WTC11 (cell line): ENCODE results near the gene TMEM115. TPM values are rescaled to one million over a fixed set of nuclear protein-coding genes. Genes with fewer than 3 reads are reported as not detected.

Experiments used
- ATF1 ChIP-seq: sonication (generic); formaldehyde crosslinking; IDR thresholded peaks from 2 replicates; pipeline ENCODE4 v1.8.1; 2023; ENCODE audit warnings: mild to moderate bottlenecking, moderate library complexity, missing genetic modification reagents
- EMX1 ChIP-seq: fragments of 250-450 bp; sonication (Bioruptor Pico); IDR thresholded peaks from 2 replicates; pipeline ENCODE4 v1.8.0; 2021; ENCODE audit warnings: mild to moderate bottlenecking
- FOXJ3 ChIP-seq: sonication (generic); formaldehyde crosslinking; IDR thresholded peaks from 2 replicates; pipeline ENCODE4 v1.9.0; 2021; ENCODE audit warnings: missing genetic modification reagents, mild to moderate bottlenecking, borderline replicate concordance
- NR2C2 ChIP-seq: sonication (generic); formaldehyde crosslinking; IDR thresholded peaks from 2 replicates; pipeline ENCODE4 v1.8.0; 2022; ENCODE audit warnings: mild to moderate bottlenecking, missing genetic modification reagents
- SMAD3 ChIP-seq: sonication (generic); formaldehyde crosslinking; IDR thresholded peaks from 2 replicates; pipeline ENCODE4 v1.8.0; 2022; ENCODE audit warnings: missing genetic modification reagents, mild to moderate bottlenecking, borderline replicate concordance
- ZNF671 ChIP-seq: fragments of 250-450 bp; sonication (Bioruptor Pico); IDR thresholded peaks from 2 replicates; pipeline ENCODE4 v1.8.0; 2021; ENCODE audit warnings: mild to moderate bottlenecking
- total RNA-seq: library from RNA; stranded (reverse); gene quantifications from 3 replicates; pipeline ENCODE4 v1.2.3, GENCODE V29; 2021
- TF ChIP-seq, protein P1 (sequence below): fragments of 250-450 bp; sonication (Bioruptor Pico); IDR thresholded peaks from 2 replicates; pipeline ENCODE4 v1.9.0; 2021; ENCODE audit warnings: mild to moderate bottlenecking
- TF ChIP-seq, protein P2 (sequence below): fragments of 250-450 bp; sonication (Bioruptor Pico); IDR thresholded peaks from 2 replicates; pipeline ENCODE4 v2.1.2; 2022; ENCODE audit warnings: mild to moderate bottlenecking, moderate library complexity
- TF ChIP-seq, protein P3 (sequence below): sonication (generic); formaldehyde crosslinking; IDR thresholded peaks from 2 replicates; pipeline ENCODE4 v1.8.1; 2023; ENCODE audit warnings: mild to moderate bottlenecking, moderate library complexity, missing genetic modification reagents
- TF ChIP-seq, protein P4 (sequence below): sonication (generic); formaldehyde crosslinking; IDR thresholded peaks from 2 replicates; pipeline ENCODE4 v1.8.1; 2022; ENCODE audit warnings: low read depth, missing genetic modification reagents, borderline replicate concordance
- TF ChIP-seq, protein P5 (sequence below): sonication (generic); formaldehyde crosslinking; IDR thresholded peaks from 2 replicates; pipeline ENCODE4 v1.8.1; 2023; ENCODE audit warnings: mild to moderate bottlenecking, missing genetic modification reagents
- TF ChIP-seq, protein P6 (sequence below): sonication (generic); formaldehyde crosslinking; IDR thresholded peaks from 2 replicates; pipeline ENCODE4 v1.8.1; 2022; ENCODE audit warnings: mild to moderate bottlenecking, moderate library complexity, missing genetic modification reagents
- TF ChIP-seq, protein P7 (sequence below): sonication (generic); formaldehyde crosslinking; conservative IDR thresholded peaks from 2 replicates; pipeline ENCODE4 v1.8.1; 2023; ENCODE audit warnings: mild to moderate bottlenecking, low read depth, missing genetic modification reagents, moderate library complexity
- TF ChIP-seq, protein P8 (sequence below): fragments of 200-600 bp; IDR thresholded peaks from 2 replicates; pipeline ENCODE4 v1.8.0; 2022; ENCODE audit warnings: antibody characterized with exemption
- TF ChIP-seq, protein P9 (sequence below): fragments of 250-450 bp; sonication (Bioruptor Pico); conservative IDR thresholded peaks from 2 replicates; pipeline ENCODE4 v1.9.0; 2021; ENCODE audit warnings: mild to moderate bottlenecking
- TF ChIP-seq, protein P10 (sequence below): sonication (generic); formaldehyde crosslinking; IDR thresholded peaks from 2 replicates; pipeline ENCODE4 v1.8.1; 2022; ENCODE audit warnings: low read depth, mild to moderate bottlenecking, moderate library complexity, missing genetic modification reagents, borderline replicate concordance

TMEM115 gene
- total RNA-seq, 1 experiment from 2014 or later = 30.0 TPM

DNA sequence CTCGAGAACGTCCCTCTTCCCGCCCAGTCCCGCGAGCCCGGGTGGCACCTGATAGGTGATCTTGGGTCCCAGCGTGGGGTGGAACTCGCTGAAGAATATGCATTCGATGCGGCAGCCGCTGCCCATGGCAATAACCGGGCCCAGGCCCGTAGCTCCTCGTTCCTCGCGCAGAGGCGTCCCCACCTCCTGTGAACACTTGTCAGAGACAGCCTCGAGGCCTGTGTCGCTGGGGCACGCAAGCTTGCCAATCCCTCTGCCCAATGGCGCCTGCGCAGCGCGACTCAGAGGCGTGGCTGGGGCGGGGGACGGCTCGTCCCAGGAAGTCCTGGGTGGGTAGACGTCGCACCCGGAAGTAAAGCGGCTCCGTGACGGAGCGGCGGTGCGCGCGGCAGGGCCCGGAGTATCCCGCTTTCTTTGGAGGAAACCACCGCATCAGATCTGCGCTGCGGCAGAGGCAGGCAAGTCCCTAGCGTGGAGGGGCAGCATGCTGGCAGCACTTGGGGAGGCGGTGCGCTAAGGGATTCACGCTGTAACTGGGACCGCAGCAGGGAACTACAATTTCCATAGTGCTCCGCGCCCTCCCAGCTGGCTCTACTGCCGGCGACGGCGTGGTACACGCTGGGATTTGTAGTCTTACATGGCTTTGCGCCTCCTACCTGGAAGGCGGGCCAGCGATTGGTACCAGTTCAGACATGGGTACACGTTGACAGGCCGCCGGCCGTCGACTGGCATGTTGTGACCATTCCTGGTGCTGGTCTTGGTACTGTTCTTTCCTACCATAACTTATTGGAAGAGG is 8.6 kb downstream of the TMEM115 start, which contains the start of the genes CYB561D2 and NPRL2 (continued):
- TF ChIP-seq, protein P1, sequence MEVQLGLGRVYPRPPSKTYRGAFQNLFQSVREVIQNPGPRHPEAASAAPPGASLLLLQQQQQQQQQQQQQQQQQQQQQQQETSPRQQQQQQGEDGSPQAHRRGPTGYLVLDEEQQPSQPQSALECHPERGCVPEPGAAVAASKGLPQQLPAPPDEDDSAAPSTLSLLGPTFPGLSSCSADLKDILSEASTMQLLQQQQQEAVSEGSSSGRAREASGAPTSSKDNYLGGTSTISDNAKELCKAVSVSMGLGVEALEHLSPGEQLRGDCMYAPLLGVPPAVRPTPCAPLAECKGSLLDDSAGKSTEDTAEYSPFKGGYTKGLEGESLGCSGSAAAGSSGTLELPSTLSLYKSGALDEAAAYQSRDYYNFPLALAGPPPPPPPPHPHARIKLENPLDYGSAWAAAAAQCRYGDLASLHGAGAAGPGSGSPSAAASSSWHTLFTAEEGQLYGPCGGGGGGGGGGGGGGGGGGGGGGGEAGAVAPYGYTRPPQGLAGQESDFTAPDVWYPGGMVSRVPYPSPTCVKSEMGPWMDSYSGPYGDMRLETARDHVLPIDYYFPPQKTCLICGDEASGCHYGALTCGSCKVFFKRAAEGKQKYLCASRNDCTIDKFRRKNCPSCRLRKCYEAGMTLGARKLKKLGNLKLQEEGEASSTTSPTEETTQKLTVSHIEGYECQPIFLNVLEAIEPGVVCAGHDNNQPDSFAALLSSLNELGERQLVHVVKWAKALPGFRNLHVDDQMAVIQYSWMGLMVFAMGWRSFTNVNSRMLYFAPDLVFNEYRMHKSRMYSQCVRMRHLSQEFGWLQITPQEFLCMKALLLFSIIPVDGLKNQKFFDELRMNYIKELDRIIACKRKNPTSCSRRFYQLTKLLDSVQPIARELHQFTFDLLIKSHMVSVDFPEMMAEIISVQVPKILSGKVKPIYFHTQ (CRISPR knock-in tag) = no peak
- TF ChIP-seq, protein P2, sequence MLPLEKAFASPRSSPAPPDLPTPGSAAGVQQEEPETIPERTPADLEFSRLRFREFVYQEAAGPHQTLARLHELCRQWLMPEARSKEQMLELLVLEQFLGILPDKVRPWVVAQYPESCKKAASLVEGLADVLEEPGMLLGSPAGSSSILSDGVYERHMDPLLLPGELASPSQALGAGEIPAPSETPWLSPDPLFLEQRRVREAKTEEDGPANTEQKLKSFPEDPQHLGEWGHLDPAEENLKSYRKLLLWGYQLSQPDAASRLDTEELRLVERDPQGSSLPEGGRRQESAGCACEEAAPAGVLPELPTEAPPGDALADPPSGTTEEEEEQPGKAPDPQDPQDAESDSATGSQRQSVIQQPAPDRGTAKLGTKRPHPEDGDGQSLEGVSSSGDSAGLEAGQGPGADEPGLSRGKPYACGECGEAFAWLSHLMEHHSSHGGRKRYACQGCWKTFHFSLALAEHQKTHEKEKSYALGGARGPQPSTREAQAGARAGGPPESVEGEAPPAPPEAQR (CRISPR knock-in tag) = no peak
- no peak; the same call in 1 of the 2 replicates for TF ChIP-seq ATF1 (CRISPR knock-in tag)
- TF ChIP-seq, protein P3, sequence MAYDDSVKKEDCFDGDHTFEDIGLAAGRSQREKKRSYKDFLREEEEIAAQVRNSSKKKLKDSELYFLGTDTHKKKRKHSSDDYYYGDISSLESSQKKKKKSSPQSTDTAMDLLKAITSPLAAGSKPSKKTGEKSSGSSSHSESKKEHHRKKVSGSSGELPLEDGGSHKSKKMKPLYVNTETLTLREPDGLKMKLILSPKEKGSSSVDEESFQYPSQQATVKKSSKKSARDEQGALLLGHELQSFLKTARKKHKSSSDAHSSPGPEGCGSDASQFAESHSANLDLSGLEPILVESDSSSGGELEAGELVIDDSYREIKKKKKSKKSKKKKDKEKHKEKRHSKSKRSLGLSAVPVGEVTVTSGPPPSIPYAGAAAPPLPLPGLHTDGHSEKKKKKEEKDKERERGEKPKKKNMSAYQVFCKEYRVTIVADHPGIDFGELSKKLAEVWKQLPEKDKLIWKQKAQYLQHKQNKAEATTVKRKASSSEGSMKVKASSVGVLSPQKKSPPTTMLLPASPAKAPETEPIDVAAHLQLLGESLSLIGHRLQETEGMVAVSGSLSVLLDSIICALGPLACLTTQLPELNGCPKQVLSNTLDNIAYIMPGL (CRISPR knock-in tag) = no peak
- TF ChIP-seq NR2C2 (CRISPR knock-in tag) = peak; percentile 71; the same call in 1 of the 2 replicates
- TF ChIP-seq, protein P4, sequence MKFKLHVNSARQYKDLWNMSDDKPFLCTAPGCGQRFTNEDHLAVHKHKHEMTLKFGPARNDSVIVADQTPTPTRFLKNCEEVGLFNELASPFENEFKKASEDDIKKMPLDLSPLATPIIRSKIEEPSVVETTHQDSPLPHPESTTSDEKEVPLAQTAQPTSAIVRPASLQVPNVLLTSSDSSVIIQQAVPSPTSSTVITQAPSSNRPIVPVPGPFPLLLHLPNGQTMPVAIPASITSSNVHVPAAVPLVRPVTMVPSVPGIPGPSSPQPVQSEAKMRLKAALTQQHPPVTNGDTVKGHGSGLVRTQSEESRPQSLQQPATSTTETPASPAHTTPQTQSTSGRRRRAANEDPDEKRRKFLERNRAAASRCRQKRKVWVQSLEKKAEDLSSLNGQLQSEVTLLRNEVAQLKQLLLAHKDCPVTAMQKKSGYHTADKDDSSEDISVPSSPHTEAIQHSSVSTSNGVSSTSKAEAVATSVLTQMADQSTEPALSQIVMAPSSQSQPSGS (CRISPR knock-in tag) = no peak
- no peak for TF ChIP-seq ZNF671
- peak; percentile 73; the same call in 1 of the 2 replicates for TF ChIP-seq FOXJ3 (CRISPR knock-in tag)
- TF ChIP-seq, protein P5, sequence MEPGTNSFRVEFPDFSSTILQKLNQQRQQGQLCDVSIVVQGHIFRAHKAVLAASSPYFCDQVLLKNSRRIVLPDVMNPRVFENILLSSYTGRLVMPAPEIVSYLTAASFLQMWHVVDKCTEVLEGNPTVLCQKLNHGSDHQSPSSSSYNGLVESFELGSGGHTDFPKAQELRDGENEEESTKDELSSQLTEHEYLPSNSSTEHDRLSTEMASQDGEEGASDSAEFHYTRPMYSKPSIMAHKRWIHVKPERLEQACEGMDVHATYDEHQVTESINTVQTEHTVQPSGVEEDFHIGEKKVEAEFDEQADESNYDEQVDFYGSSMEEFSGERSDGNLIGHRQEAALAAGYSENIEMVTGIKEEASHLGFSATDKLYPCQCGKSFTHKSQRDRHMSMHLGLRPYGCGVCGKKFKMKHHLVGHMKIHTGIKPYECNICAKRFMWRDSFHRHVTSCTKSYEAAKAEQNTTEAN (CRISPR knock-in tag) = no peak
- TF ChIP-seq, protein P6, sequence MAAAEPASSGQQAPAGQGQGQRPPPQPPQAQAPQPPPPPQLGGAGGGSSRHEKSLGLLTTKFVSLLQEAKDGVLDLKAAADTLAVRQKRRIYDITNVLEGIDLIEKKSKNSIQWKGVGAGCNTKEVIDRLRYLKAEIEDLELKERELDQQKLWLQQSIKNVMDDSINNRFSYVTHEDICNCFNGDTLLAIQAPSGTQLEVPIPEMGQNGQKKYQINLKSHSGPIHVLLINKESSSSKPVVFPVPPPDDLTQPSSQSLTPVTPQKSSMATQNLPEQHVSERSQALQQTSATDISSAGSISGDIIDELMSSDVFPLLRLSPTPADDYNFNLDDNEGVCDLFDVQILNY (CRISPR knock-in tag) = no peak
- TF ChIP-seq, protein P7, sequence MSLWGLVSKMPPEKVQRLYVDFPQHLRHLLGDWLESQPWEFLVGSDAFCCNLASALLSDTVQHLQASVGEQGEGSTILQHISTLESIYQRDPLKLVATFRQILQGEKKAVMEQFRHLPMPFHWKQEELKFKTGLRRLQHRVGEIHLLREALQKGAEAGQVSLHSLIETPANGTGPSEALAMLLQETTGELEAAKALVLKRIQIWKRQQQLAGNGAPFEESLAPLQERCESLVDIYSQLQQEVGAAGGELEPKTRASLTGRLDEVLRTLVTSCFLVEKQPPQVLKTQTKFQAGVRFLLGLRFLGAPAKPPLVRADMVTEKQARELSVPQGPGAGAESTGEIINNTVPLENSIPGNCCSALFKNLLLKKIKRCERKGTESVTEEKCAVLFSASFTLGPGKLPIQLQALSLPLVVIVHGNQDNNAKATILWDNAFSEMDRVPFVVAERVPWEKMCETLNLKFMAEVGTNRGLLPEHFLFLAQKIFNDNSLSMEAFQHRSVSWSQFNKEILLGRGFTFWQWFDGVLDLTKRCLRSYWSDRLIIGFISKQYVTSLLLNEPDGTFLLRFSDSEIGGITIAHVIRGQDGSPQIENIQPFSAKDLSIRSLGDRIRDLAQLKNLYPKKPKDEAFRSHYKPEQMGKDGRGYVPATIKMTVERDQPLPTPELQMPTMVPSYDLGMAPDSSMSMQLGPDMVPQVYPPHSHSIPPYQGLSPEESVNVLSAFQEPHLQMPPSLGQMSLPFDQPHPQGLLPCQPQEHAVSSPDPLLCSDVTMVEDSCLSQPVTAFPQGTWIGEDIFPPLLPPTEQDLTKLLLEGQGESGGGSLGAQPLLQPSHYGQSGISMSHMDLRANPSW (CRISPR knock-in tag) = peak; percentile 48; the same call in 1 of the 2 replicates
- TF ChIP-seq, protein P8, sequence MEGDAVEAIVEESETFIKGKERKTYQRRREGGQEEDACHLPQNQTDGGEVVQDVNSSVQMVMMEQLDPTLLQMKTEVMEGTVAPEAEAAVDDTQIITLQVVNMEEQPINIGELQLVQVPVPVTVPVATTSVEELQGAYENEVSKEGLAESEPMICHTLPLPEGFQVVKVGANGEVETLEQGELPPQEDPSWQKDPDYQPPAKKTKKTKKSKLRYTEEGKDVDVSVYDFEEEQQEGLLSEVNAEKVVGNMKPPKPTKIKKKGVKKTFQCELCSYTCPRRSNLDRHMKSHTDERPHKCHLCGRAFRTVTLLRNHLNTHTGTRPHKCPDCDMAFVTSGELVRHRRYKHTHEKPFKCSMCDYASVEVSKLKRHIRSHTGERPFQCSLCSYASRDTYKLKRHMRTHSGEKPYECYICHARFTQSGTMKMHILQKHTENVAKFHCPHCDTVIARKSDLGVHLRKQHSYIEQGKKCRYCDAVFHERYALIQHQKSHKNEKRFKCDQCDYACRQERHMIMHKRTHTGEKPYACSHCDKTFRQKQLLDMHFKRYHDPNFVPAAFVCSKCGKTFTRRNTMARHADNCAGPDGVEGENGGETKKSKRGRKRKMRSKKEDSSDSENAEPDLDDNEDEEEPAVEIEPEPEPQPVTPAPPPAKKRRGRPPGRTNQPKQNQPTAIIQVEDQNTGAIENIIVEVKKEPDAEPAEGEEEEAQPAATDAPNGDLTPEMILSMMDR = no peak
- TF ChIP-seq SMAD3 (CRISPR knock-in tag) = peak; percentile 87; the same call in 1 of the 2 replicates
- TF ChIP-seq, protein P9, sequence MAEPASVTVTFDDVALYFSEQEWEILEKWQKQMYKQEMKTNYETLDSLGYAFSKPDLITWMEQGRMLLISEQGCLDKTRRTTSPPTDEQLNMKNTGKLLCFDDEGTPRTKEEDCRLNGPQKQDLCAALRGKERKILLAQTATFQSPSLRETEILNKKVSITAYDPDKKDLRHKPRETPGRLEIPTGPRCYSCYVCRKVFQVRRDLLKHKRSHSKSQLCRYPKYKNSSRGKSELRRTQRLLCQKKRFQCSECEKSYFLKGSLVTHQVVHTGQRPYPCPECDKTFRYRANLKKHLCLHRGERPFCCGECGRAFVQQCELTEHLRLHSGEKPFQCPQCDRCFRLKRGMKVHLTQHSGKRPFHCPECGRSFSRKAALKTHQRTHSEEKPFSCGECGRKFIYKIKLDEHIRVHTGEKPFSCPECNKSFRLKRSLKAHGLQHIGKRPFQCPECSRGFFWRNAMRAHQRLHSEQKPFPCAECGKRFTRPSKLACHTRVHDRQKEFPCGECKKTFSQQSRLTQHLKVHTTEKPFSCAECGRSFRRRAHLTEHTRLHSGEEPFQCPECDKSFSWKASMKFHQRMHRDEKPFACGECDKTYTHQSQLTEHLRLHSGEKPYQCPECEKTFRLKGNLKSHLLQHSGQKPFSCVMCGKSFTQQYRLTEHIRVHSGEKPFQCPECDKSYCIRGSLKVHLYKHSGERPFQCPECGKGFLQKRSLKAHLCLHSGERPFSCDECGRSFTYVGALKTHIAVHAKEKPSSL = no peak
- TF ChIP-seq, protein P10, sequence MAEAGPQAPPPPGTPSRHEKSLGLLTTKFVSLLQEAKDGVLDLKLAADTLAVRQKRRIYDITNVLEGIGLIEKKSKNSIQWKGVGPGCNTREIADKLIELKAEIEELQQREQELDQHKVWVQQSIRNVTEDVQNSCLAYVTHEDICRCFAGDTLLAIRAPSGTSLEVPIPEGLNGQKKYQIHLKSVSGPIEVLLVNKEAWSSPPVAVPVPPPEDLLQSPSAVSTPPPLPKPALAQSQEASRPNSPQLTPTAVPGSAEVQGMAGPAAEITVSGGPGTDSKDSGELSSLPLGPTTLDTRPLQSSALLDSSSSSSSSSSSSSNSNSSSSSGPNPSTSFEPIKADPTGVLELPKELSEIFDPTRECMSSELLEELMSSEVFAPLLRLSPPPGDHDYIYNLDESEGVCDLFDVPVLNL (CRISPR knock-in tag) = no peak
- TF ChIP-seq EMX1 (CRISPR knock-in tag) = no peak
